ENCODE data around the gene DEAF1. TPM values are rescaled to one million over a fixed set of nuclear protein-coding genes. Genes with fewer than 3 reads are reported as not detected.
A peak's percentile ranks its signal among the peaks of the same experiment; 100 is the strongest.

Gene DEAF1
- total RNA-seq, 4 donors from 2014 or later = 14.8 to 42.4 (median 25.2) TPM

DNA sequence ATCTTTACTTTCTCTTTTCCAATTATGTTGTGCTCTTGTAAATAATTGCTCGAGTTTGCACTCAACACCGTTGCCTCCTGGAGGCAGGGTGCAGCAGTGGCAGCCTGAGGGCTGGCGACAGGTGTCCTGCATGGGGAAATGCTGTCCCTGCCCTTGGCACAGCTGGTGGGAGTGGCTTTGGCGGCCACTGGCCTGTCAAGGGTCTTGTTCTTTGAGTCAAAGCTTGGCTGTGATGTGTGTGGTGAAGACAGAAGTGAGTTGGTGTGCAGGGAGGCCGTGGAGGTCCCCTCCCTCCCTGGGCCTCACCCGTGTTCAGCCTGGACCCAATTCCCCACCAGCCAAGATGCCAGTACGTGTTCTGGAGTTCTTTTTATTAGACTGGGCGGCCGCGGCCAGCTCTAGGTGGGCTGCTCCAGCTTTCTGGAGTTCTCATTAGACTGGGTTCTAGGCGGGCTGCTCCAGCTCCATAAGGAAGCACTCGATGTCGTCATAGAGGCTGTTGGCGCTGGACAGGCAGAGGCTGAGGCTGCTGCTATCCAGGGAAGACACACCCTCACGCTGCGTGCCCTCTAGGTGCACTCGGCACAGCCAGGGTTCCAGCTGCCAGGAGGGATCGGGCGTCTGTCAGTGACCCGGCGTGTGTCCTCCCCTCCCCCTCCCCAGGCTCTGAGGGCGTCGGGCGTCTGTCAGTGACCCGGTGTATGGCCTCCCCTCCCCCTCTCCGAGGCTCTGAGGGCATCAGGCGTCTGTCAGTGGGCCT, 82.6 kb downstream of the DEAF1 start:
- in situ Hi-C loops (cut with MboI; ENCODE audit: low sequenced_read_pairs in 4 of 4) = no loop called here
- Histone ChIP-seq H3K36me3 (peaks cover 0 to 55% of the 10 kb centered on the region in 2 donors), H3K27me3 (no peaks in the 10 kb centered on the region), H3K4me3 (no peak overlapping the region), H3K4me1 (peaks cover 40 to 43% of the 10 kb centered on the region in 2 donors), H3K9me3 (no peaks in the 10 kb centered on the region), H3K27ac (peak overlapping the region; percentile 87 to 94 (median 92))
- intact Hi-C loops (cut with DNase I; ENCODE audit: low total_unique reads) = loop anchor here (1.0 kb wide), 2 partner anchors 16 to 35 kb away; no protein-coding TSS in a partner anchor
- DNase-seq (peak; percentile 79 to 93), ATAC-seq (peak; percentile 49 to 71)
- TF ChIP-seq, protein P1, sequence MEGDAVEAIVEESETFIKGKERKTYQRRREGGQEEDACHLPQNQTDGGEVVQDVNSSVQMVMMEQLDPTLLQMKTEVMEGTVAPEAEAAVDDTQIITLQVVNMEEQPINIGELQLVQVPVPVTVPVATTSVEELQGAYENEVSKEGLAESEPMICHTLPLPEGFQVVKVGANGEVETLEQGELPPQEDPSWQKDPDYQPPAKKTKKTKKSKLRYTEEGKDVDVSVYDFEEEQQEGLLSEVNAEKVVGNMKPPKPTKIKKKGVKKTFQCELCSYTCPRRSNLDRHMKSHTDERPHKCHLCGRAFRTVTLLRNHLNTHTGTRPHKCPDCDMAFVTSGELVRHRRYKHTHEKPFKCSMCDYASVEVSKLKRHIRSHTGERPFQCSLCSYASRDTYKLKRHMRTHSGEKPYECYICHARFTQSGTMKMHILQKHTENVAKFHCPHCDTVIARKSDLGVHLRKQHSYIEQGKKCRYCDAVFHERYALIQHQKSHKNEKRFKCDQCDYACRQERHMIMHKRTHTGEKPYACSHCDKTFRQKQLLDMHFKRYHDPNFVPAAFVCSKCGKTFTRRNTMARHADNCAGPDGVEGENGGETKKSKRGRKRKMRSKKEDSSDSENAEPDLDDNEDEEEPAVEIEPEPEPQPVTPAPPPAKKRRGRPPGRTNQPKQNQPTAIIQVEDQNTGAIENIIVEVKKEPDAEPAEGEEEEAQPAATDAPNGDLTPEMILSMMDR (IDR thresholded peaks at IDR 0.05 in 4 of 5, conservative IDR thresholded peaks at IDR 0.05 in 1 of 5) = peak; percentile 4 to 61 (median 60)
- peak in 1 of 2 donors; percentile 33 for TF ChIP-seq POLR2A (IDR thresholded peaks at IDR 0.05)

DNA sequence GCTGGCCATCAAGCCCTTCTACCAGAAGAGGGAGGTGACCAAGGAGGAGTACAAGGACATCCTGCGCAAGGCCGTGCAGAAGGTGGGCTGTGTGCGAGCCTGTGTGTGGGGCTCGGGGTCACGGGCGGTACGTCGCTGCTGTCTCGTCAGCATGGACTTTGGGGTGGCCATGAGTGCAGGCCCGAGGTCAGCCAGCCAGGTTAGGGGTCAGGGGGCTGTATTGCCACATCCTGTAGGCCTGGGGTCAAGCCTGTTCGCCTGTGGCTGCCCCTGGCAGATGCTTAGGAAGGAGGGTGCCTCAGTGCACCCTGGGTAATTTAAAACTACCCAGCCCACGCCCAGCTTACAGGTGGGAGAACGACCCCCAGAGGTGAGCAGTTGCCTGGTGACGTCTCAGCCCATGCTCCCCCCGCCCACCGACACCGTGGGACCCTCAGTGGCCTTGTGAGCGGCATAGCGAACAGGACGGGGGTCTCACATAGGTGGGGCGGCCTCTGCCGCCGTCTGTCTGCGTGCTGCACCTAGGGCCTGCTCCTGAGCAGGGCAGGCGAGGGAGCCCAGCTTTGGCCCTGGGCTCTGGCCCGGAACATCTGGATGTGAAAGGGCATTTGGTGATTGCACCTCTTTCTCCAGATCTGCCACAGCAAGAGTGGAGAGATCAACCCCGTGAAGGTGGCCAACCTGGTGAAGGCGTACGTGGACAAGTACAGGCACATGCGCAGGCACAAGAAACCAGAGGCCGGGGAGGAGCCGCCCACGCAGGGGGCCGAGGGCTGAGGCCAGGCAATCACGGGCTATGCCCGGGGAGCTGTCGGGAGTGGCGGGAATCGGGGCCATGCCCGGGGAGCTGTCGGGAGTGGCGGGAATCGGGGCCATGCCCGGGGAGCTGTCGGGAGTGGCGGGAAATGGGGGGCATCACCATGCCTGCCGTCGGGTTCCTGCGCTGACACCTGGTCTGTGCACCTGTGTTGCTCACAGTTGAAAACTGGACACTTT, 83.7 kb downstream of the DEAF1 start:
- Histone ChIP-seq H3K36me3 (peaks cover 0 to 65% of the 10 kb centered on the region in 2 donors), H3K27me3 (no peaks in the 10 kb centered on the region), H3K27ac (peak overlapping the region; percentile 87 to 94 (median 92)), H3K4me1 (peaks cover 38 to 42% of the 10 kb centered on the region in 2 donors), H3K4me3 (no peak overlapping the region), H3K9me3 (no peaks in the 10 kb centered on the region)
- ATAC-seq (no peak), DNase-seq (no peak)
- TF ChIP-seq, protein P1 (IDR thresholded peaks at IDR 0.05 in 4 of 5, conservative IDR thresholded peaks at IDR 0.05 in 1 of 5) = no peak
- TF ChIP-seq POLR2A (IDR thresholded peaks at IDR 0.05) = no peak
- intact Hi-C loops (cut with DNase I; ENCODE audit: low total_unique reads) (no loop called here), in situ Hi-C loops (cut with MboI; ENCODE audit: low sequenced_read_pairs in 4 of 4) (no loop called here)

DNA sequence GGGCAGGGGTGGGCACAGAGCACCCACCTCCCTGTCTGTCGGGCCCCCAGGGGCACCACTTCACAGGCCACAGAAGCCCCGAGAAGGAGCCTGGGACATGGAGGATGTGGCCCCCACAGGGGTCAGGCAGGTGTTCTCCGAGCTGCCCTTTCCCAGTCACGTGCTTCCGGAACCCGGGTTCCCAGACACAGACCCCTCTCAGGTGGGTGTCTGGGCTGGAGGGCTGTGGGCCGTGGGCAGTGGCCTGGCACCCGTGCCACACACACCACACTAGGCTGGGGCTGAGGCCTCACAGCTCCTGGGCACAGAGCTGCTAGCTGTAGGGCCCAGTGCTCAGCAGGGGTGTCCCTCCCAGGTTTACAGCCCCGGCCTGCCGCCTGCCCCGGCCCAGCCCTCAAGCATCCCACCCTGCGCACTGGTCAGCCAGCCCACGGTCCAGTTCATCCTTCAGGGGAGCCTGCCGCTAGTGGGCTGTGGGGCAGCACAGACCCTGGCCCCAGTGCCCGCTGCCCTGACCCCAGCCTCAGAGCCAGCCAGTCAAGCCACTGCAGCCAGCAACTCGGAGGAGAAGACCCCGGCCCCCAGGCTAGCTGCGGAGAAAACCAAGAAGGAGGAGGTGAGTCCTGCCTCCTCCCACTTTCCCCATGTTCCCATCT, 84.7 kb downstream of the DEAF1 start:
- no peaks in the 10 kb centered on the region for H3K27me3 ChIP-seq
- ATAC-seq = no peak
- intact Hi-C loops (cut with DNase I; ENCODE audit: low total_unique reads) = no loop called here
- no peak for TF ChIP-seq POLR2A (IDR thresholded peaks at IDR 0.05)
- TF ChIP-seq, protein P1 (IDR thresholded peaks at IDR 0.05 in 4 of 5, conservative IDR thresholded peaks at IDR 0.05 in 1 of 5) = no peak
- peaks cover 33 to 37% of the 10 kb centered on the region in 2 donors for H3K4me1 ChIP-seq
- no peaks in the 10 kb centered on the region for H3K9me3 ChIP-seq
- H3K27ac ChIP-seq = peak overlapping the region in 2 of 4 donors; percentile 24 to 94
- peaks cover 0 to 76% of the 10 kb centered on the region in 2 donors for H3K36me3 ChIP-seq
- in situ Hi-C loops (cut with MboI; ENCODE audit: low sequenced_read_pairs in 4 of 4) = no loop called here
- no peak for DNase-seq
- H3K4me3 ChIP-seq = no peak overlapping the region

DNA sequence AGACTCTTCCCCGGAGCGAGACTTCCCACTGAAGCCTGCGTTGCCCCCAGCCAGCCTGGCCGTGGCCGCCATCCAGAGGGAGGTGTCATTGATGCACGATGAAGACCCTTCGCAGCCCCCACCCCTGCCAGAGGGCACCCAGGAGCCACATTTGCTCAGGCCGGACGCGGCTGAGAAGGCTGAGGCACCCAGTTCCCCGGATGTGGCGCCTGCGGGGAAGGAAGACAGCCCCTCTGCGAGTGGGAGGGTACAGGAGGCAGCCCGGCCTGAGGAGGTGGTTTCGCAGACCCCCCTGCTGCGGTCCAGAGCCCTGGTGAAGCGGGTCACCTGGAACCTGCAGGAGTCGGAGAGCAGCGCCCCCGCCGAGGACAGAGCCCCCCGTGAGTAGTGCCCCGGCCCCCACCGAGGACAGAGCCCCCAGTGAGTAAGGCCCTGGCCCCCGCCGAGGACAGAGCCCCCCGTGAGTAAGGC, 85.6 kb downstream of the DEAF1 start:
- Histone ChIP-seq H3K27ac (no peak overlapping the region), H3K36me3 (peaks cover 0 to 84% of the 10 kb centered on the region in 2 donors)

More for the DNA sequence above, 85.6 kb downstream of the DEAF1 start:
- Histone ChIP-seq H3K4me1 (peaks cover 24 to 28% of the 10 kb centered on the region in 2 donors), H3K9me3 (no peaks in the 10 kb centered on the region), H3K4me3 (no peak overlapping the region), H3K27me3 (no peaks in the 10 kb centered on the region)
- in situ Hi-C loops (cut with MboI; ENCODE audit: low sequenced_read_pairs in 4 of 4) (no loop called here), intact Hi-C loops (cut with DNase I; ENCODE audit: low total_unique reads) (no loop called here)
- no peak for DNase-seq
- ATAC-seq = no peak
- TF ChIP-seq, protein P1 (IDR thresholded peaks at IDR 0.05 in 4 of 5, conservative IDR thresholded peaks at IDR 0.05 in 1 of 5) = no peak
- no peak for TF ChIP-seq POLR2A (IDR thresholded peaks at IDR 0.05)

All from gastrocnemius medialis (tissue), 4 donors.